ENCODE results near the gene UBE4B. TPM values are rescaled to one million over a fixed set of nuclear protein-coding genes. Genes with fewer than 3 reads are reported as not detected.
A peak's percentile ranks its signal among the peaks of the same experiment; 100 is the strongest.

The UBE4B gene
- total and polyA plus RNA-seq, 2 of the 13 experiments (the other 11 are each of a cell fraction or from before 2014, with no cell fraction given), result 15.2 to 24.8 TPM

GRCh38 chr1:10209905-10210810, 177.4 kb downstream of the UBE4B start, which contains the start of gene KIF1B (continued):
- TF ChIP-seq ZBED4 (CRISPR knock-in tag; IDR thresholded peaks at IDR 0.05; ENCODE audit: borderline replicate concordance), result no peak; the same call in 1 of the 2 replicates
- no peak; the same call in 1 of the 2 replicates for TF ChIP-seq FOSL1 (CRISPR knock-in tag; IDR thresholded peaks at IDR 0.05; ENCODE audit: borderline replicate concordance)
- TF ChIP-seq, protein P1, sequence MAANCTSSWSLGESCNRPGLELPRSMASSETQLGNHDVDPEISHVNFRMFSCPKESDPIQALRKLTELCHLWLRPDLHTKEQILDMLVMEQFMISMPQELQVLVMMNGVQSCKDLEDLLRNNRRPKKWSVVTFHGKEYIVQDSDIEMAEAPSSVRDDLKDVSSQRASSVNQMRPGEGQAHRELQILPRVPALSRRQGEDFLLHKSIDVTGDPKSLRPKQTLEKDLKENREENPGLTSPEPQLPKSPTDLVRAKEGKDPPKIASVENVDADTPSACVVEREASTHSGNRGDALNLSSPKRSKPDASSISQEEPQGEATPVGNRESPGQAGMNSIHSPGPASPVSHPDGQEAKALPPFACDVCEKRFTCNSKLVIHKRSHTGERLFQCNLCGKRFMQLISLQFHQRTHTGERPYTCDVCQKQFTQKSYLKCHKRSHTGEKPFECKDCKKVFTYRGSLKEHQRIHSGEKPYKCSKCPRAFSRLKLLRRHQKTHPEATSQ (CRISPR knock-in tag; IDR thresholded peaks at IDR 0.05; ENCODE audit: borderline replicate concordance), result no peak
- TF ChIP-seq ZNF724P (CRISPR knock-in tag; IDR thresholded peaks at IDR 0.05; ENCODE audit: borderline replicate concordance), result no peak
- TF ChIP-seq ZNF326 (CRISPR knock-in tag; IDR thresholded peaks at IDR 0.05; ENCODE audit: borderline replicate concordance), result no peak
- no peak for TF ChIP-seq POLR2AphosphoS2 (IDR thresholded peaks at IDR 0.05; ENCODE audit: low read depth, low read length)
- peak; percentile 89 for TF ChIP-seq ASH2L (IDR thresholded peaks at IDR 0.05; ENCODE audit: insufficient read length, low read depth, low read length)
- TF ChIP-seq CEBPG (CRISPR knock-in tag; IDR thresholded peaks at IDR 0.05), result no peak
- peak; percentile 56; the same call in 1 of the 2 replicates for TF ChIP-seq TFDP1 (CRISPR knock-in tag; IDR thresholded peaks at IDR 0.05; ENCODE audit: borderline replicate concordance)
- peak; percentile 76 for TF ChIP-seq THAP11 (CRISPR knock-in tag; IDR thresholded peaks at IDR 0.05)
- TF ChIP-seq ZNF205 (CRISPR knock-in tag; IDR thresholded peaks at IDR 0.05), result 0 out of 2 replicates have a peak, but pooled peaks have one; percentile 12
- TF ChIP-seq CSRNP2 (CRISPR knock-in tag; conservative IDR thresholded peaks at IDR 0.05; ENCODE audit: low read depth), result 0 out of 2 replicates have a peak, but pooled peaks have one; percentile 6
- peak; percentile 74; the same call in 1 of the 2 replicates for TF ChIP-seq GZF1 (CRISPR knock-in tag; IDR thresholded peaks at IDR 0.05)
- no peak for TF ChIP-seq RBAK (CRISPR knock-in tag; IDR thresholded peaks at IDR 0.05)
- 0 out of 2 replicates have a peak, but pooled peaks have one; percentile 19 for TF ChIP-seq ZNF354B (CRISPR knock-in tag; IDR thresholded peaks at IDR 0.05)
- TF ChIP-seq, protein P2, sequence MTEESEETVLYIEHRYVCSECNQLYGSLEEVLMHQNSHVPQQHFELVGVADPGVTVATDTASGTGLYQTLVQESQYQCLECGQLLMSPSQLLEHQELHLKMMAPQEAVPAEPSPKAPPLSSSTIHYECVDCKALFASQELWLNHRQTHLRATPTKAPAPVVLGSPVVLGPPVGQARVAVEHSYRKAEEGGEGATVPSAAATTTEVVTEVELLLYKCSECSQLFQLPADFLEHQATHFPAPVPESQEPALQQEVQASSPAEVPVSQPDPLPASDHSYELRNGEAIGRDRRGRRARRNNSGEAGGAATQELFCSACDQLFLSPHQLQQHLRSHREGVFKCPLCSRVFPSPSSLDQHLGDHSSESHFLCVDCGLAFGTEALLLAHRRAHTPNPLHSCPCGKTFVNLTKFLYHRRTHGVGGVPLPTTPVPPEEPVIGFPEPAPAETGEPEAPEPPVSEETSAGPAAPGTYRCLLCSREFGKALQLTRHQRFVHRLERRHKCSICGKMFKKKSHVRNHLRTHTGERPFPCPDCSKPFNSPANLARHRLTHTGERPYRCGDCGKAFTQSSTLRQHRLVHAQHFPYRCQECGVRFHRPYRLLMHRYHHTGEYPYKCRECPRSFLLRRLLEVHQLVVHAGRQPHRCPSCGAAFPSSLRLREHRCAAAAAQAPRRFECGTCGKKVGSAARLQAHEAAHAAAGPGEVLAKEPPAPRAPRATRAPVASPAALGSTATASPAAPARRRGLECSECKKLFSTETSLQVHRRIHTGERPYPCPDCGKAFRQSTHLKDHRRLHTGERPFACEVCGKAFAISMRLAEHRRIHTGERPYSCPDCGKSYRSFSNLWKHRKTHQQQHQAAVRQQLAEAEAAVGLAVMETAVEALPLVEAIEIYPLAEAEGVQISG (CRISPR knock-in tag; IDR thresholded peaks at IDR 0.05), result peak; percentile 70; the same call in 1 of the 2 replicates
- TF ChIP-seq SKI (IDR thresholded peaks at IDR 0.05; ENCODE audit: partially characterized antibody), result peak; percentile 59

Data from HepG2 (cell line).